ENCODE measurements around the gene DNM3. TPM values are rescaled to one million over a fixed set of nuclear protein-coding genes. Genes with fewer than 3 reads are reported as not detected.

DNM3 gene
- total RNA-seq, 2 experiments from 2014 or later: 0.93 to 1.2 TPM

DNA sequence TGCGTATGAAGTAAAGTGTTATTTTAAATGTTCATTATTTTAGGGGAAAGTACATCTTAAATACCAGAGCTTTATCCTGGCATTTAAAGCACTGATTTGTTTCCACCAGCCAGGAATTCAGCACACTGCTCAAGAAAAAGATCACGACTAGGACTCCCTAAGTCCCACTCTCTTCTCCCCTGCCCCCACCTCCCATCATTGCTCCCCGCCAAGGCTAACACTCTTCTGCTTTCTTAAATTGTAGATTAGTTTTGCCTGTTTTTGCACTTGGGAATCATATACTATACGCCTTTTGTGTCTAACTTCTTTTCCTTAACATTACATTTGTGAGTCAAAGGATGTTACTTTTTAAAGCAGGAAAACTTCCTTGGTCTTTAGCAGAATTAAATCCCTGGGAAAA is 541.7 kb downstream of the DNM3 start:
- Mint-ChIP-seq H3K9me3 (no peaks in the 10 kb centered on the region), H3K27me3 (no peaks in the 10 kb centered on the region), H3K27ac (no peak overlapping the region), H3K36me3 (no peaks in the 10 kb centered on the region), H3K4me1 (ENCODE audit: low read depth) (peaks cover 27% of the 10 kb centered on the region), H3K4me3 (no peak overlapping the region)
- intact Hi-C loops (cut with micrococcal nuclease): no loop called here
- POLR2A ChIA-PET: no interaction called here
- no peak for DNase-seq
- CTCF ChIA-PET: no interaction called here

DNA sequence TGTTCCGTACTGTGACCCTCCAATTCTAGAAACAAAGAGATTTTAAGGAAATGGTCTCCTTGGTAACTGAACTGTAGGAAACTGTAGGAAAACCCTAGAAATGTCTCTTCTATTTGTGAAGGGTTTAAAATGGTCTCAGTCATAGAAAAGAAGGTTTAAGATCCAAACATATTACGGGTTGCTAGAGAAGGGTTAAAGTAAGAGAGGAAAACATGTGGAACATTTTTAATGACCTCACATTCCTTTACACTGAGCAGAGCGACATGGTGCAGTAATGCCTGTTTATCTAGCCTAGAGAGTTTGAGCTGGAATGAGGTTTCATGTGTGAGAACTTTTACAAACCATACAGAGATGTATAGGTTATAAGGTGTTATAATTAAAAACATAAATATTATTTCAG is 542.2 kb downstream of the DNM3 start:
- Mint-ChIP-seq H3K36me3 (no peaks in the 10 kb centered on the region), H3K4me3 (no peak overlapping the region), H3K27me3 (no peaks in the 10 kb centered on the region), H3K27ac (no peak overlapping the region), H3K9me3 (no peaks in the 10 kb centered on the region), H3K4me1 (ENCODE audit: low read depth) (peaks cover 26% of the 10 kb centered on the region)
- ChIA-PET CTCF (no interaction called here), POLR2A (no interaction called here)
- intact Hi-C loops (cut with micrococcal nuclease): no loop called here
- DNase-seq: no peak

DNA sequence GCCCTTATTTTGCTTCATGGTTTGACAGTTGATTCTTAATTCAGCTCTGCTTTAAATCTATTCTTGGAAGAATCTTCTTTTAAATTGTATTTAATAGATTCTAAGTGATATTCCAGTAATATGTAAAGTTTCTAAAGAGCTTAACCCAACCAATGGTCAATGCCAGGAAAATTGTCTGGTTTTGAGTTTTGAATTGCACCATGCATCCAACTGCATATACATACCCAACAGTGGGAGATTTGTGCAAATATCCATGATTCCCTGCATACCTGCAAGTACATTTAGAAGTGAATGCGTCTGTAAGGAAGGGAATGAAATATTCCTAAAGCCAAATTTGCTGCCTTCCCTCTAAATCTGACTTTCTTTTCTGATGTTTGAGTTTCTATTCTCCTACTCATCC is 543.4 kb downstream of the DNM3 start:
- POLR2A ChIA-PET: no interaction called here
- DNase-seq: no peak
- H3K27me3 Mint-ChIP-seq: no peaks in the 10 kb centered on the region
- no peak overlapping the region for H3K27ac Mint-ChIP-seq
- H3K36me3 Mint-ChIP-seq: no peaks in the 10 kb centered on the region
- no peaks in the 10 kb centered on the region for H3K9me3 Mint-ChIP-seq
- H3K4me1 Mint-ChIP-seq (ENCODE audit: low read depth): peaks cover 22% of the 10 kb centered on the region
- CTCF ChIA-PET: no interaction called here
- intact Hi-C loops (cut with micrococcal nuclease): no loop called here
- H3K4me3 Mint-ChIP-seq: no peak overlapping the region

DNA sequence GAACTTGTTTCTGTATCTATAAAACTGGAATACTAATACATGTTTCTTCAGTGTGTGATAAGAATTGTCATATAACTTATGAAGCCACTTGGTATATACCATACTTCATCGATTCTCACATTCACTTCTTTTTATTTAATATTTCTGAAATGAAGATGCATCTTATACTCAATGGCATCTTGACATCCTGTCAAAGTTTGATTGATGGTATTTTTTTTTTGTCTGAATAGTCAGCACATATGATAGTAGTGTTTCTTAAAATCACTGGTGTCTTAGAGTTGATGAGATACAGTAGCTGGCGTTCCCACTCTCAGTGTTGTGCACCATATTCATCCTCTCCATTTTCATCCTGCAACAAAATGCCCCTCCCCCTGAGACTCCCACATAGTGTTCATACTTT is 544.7 kb downstream of the DNM3 start:
- ChIA-PET CTCF (no interaction called here), POLR2A (interaction anchor here (0.7 kb wide), 1 partner anchor 28 kb away, joined by 3 read pairs; no protein-coding TSS in a partner anchor)
- H3K36me3 Mint-ChIP-seq: no peaks in the 10 kb centered on the region
- H3K9me3 Mint-ChIP-seq: no peaks in the 10 kb centered on the region
- no peak overlapping the region for H3K4me3 Mint-ChIP-seq
- H3K27me3 Mint-ChIP-seq: no peaks in the 10 kb centered on the region
- intact Hi-C loops (cut with micrococcal nuclease): no loop called here
- DNase-seq: no peak
- no peak overlapping the region for H3K27ac Mint-ChIP-seq
- H3K4me1 Mint-ChIP-seq (ENCODE audit: low read depth): peaks cover 12% of the 10 kb centered on the region

DNA sequence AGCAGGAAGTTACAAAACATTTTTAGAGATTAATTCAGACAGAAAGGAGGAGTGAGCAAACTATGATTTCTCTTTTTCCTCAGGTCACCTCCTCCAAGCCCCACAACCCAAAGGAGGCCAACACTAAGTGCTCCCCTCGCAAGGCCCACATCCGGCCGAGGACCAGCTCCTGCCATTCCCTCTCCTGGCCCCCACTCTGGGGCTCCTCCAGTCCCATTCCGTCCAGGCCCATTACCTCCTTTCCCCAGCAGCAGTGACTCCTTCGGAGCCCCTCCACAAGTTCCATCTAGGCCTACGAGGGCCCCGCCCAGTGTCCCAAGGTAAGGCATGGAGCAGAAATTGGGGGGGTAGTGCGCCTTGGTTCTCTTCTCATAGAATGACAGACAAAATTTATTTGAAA is 547.2 kb downstream of the DNM3 start:
- ChIA-PET CTCF (no interaction called here), POLR2A (no interaction called here)
- H3K27ac Mint-ChIP-seq: no peak overlapping the region
- H3K4me3 Mint-ChIP-seq: no peak overlapping the region
- intact Hi-C loops (cut with micrococcal nuclease): no loop called here
- H3K27me3 Mint-ChIP-seq: no peaks in the 10 kb centered on the region
- no peaks in the 10 kb centered on the region for H3K9me3 Mint-ChIP-seq
- H3K36me3 Mint-ChIP-seq: no peaks in the 10 kb centered on the region
- H3K4me1 Mint-ChIP-seq (ENCODE audit: low read depth): peaks cover 17% of the 10 kb centered on the region
- no peak for DNase-seq

DNA sequence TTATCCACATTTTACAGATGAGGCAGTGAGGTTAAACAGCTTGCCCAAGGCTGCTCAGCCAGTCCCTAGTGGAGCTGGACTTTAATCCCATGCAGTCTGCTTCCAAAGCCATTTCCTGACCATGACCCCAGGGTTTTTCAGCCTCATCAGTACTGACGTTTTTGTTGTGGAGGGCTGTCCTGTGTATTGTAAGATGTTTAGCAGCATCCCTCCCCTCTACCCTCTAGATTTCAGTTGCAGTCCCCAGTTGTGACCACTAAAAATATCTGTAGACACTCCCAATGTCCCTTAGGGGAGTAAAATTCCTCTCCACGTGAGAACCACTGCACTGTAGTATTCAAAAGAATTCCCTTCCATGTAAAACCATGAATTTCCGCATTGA is 549.0 kb downstream of the DNM3 start:
- H3K9me3 Mint-ChIP-seq: no peaks in the 10 kb centered on the region
- no peak overlapping the region for H3K27ac Mint-ChIP-seq
- H3K27me3 Mint-ChIP-seq: no peaks in the 10 kb centered on the region
- POLR2A ChIA-PET: no interaction called here
- no peaks in the 10 kb centered on the region for H3K36me3 Mint-ChIP-seq
- H3K4me1 Mint-ChIP-seq (ENCODE audit: low read depth): peaks cover 34% of the 10 kb centered on the region
- DNase-seq: no peak
- H3K4me3 Mint-ChIP-seq: no peak overlapping the region
- CTCF ChIA-PET: interaction anchor here (0.6 kb wide), 2 partner anchors 30 to 40 kb away, joined by 3 read pairs; no protein-coding TSS in a partner anchor
- intact Hi-C loops (cut with micrococcal nuclease): loop anchor here (5.0 kb wide), 1 partner anchor 307 kb away; no protein-coding TSS in a partner anchor

DNA sequence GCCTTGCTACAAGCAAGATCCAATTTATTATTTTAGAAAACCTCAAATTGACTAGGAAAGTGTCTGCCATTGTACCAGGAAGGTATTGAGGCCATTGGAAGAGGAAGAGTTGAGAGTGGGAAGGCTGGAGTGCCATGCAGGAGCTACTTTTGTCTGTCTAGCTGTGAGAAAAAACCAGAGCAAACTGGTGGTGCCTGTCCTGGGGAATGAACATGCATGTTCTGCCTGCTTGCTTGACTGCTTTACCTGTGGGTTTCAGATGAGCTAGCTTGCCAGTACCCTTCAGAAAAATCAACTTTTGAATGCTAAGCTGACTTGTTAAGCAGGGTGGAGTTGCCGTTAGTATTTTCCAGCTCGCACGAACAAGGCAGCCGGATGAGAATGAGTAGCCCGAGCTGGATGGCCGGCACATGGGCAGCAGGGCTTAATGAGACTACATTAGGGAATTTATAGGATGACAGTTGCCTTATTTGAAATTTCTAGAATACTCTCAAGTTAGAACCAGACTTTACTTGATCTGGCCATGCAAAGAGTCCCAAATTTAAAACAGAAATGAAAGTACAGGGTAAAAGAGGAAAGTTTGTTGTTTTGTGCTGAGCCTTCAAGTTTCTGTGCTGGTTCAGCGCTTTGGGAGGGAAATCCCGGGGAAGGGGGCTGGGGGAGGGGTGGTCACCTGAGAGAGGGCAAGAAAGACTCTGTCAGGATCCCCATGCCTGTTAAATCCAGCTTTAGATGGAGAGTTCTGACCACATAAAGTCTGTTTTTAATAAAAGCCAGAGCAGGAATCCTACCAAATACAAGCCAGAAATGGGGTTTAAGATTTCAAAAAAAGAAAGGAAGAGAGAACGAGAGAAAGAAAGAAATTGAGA is 549.6 kb downstream of the DNM3 start:
- intact Hi-C loops (cut with micrococcal nuclease): loop anchor here (5.0 kb wide), 1 partner anchor 306 kb away; no protein-coding TSS in a partner anchor
- CTCF ChIA-PET: interaction anchor here (0.6 kb wide), 2 partner anchors 31 to 39 kb away, joined by 3 read pairs; no protein-coding TSS in a partner anchor
- H3K4me3 Mint-ChIP-seq: no peak overlapping the region

DNA sequence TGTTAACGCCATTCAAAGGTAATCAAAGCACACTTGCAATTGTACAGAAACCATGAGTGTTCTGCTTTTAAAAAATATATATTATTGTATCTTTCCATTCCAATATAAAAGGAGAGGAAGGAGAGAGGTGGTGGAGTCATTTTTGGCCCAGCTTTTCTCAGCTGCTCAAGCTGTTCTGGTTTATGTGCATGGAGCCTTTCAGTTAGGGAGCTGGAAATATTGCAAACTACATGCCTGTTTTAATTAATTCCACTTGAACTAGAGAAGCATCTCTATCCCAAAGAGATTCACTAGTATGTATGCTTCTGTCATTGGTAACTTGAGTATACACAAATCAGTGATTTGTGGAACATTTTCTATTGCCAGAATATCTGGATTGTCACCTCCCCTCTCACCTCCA is 550.7 kb downstream of the DNM3 start:
- Mint-ChIP-seq H3K9me3 (no peaks in the 10 kb centered on the region), H3K36me3 (no peaks in the 10 kb centered on the region), H3K4me3 (no peak overlapping the region), H3K4me1 (ENCODE audit: low read depth) (peaks cover 47% of the 10 kb centered on the region), H3K27me3 (no peaks in the 10 kb centered on the region), H3K27ac (no peak overlapping the region)
- no peak for DNase-seq
- CTCF ChIA-PET: interaction anchor here (0.6 kb wide), 2 partner anchors 14 to 28 kb away, joined by 3 read pairs; partner anchors contain the start of gene C1orf105
- intact Hi-C loops (cut with micrococcal nuclease): loop anchor here (5.0 kb wide), 1 partner anchor 305 kb away; no protein-coding TSS in a partner anchor
- POLR2A ChIA-PET: interaction anchor here (0.9 kb wide), 1 partner anchor 33 kb away, joined by 3 read pairs; no protein-coding TSS in a partner anchor

More for the DNA sequence above, 549.6 kb downstream of the DNM3 start:
- peaks cover 40% of the 10 kb centered on the region for H3K4me1 Mint-ChIP-seq (ENCODE audit: low read depth)
- no peaks in the 10 kb centered on the region for H3K36me3 Mint-ChIP-seq
- POLR2A ChIA-PET: no interaction called here
- H3K27ac Mint-ChIP-seq: no peak overlapping the region
- no peak for DNase-seq
- no peaks in the 10 kb centered on the region for H3K27me3 Mint-ChIP-seq
- H3K9me3 Mint-ChIP-seq: no peaks in the 10 kb centered on the region

DNA sequence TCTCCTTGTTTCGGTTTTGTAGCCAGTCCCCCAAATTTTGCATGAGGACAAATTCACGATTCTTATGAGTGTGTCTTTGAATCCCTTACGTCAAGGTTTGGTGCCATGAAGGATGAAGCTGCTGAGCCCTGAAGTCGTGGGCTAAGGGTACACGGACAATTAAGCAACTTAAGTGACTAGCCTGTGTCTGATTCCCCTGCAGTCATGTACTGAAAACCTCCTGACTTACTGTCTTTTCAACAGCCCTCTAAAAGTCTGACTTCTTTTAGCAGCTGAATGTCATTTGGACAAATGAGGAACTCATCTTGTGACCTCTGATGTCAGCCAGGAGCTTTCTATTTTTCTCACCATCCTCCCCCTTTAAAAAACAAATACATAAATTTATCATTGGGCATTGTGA is 552.1 kb downstream of the DNM3 start:
- Mint-ChIP-seq H3K4me1 (ENCODE audit: low read depth) (peaks cover 60% of the 10 kb centered on the region), H3K4me3 (no peak overlapping the region), H3K27ac (no peak overlapping the region), H3K27me3 (no peaks in the 10 kb centered on the region), H3K36me3 (no peaks in the 10 kb centered on the region), H3K9me3 (no peaks in the 10 kb centered on the region)
- intact Hi-C loops (cut with micrococcal nuclease): loop anchor here (5.0 kb wide), 1 partner anchor 304 kb away; no protein-coding TSS in a partner anchor
- DNase-seq: no peak
- CTCF ChIA-PET: interaction anchor here (1.3 to 1.7 kb wide), 2 partner anchors 50 to 213 kb away, joined by 4 to 6 read pairs; partner anchors contain the start of gene PIGC
- POLR2A ChIA-PET: interaction anchor here (2.3 kb wide), 1 partner anchor 35 kb away, joined by 21 read pairs; no protein-coding TSS in a partner anchor

DNA sequence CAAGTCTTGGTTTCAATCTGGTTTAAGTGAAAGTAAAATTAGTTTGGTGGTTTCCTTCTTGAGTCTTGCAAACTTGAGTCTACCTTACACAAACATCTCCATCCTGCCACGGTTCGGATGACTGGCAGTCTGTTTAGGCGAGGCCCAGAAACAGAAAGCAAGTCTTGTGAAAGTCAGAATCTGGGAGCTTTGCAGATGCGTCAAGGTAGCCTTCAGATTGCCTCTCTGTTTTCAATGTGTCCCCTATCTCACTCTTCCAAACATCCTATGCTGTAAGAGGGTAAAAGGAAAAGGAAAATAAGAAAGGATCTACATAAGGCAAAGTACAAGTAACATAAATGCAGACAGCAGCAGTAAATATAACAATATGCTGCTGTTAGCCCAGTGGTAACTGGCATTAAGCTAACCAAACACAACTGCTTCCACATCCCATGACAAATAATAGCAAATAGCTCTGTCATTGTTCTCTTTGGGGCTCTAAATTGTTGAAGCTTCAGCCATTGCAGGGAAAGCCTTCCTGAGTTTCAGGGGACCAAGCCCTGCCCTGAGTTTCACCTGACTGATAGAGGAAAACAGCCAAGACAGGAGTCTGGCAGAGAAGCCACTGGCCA is 552.9 kb downstream of the DNM3 start:
- peak overlapping the region; percentile 49 for H3K4me3 Mint-ChIP-seq
- no peaks in the 10 kb centered on the region for H3K27me3 Mint-ChIP-seq
- ChIA-PET CTCF (interaction anchor here (0.6 to 1.7 kb wide), 6 partner anchors 35 to 350 kb away, joined by 3 to 6 read pairs (median 4); partner anchors contain the start of gene PIGC), POLR2A (interaction anchor here (0.7 to 2.3 kb wide), 5 partner anchors 13 to 56 kb away, joined by 3 to 21 read pairs (median 4); no protein-coding TSS in a partner anchor)
- no peaks in the 10 kb centered on the region for H3K36me3 Mint-ChIP-seq
- intact Hi-C loops (cut with micrococcal nuclease): loop anchor here (1.0 to 5.0 kb wide), 7 partner anchors 13 to 613 kb away; partner anchors contain the start of gene METTL13
- H3K27ac Mint-ChIP-seq: peak overlapping the region; percentile 66
- DNase-seq: peak; percentile 84
- no peaks in the 10 kb centered on the region for H3K9me3 Mint-ChIP-seq
- peaks cover 69% of the 10 kb centered on the region for H3K4me1 Mint-ChIP-seq (ENCODE audit: low read depth)

DNA sequence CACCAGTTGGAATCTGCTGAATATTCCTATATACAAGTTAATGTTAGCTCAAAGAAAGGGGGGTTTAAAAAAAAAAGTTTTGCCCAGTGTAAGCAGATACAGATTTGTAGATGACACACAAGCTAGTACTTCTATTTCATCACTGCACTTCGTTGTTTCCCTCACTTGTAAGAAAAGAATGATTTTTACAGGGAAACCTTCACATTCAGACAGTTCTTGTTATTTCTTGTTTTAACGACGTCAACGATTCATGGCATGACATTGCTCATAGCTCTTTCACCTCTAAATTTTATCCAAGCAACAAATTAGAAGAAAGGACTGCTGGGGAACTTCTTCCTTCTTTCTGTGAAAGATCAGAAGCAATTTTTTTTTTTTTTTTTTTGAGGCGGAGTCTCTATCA is 553.5 kb downstream of the DNM3 start:
- POLR2A ChIA-PET: interaction anchor here (0.7 to 2.3 kb wide), 5 partner anchors 14 to 57 kb away, joined by 3 to 21 read pairs (median 4); no protein-coding TSS in a partner anchor
- Mint-ChIP-seq H3K27me3 (no peaks in the 10 kb centered on the region), H3K4me1 (ENCODE audit: low read depth) (peaks cover 74% of the 10 kb centered on the region), H3K9me3 (no peaks in the 10 kb centered on the region), H3K36me3 (no peaks in the 10 kb centered on the region), H3K27ac (peak overlapping the region; percentile 66), H3K4me3 (no peak overlapping the region)
- CTCF ChIA-PET: interaction anchor here (0.6 to 1.3 kb wide), 6 partner anchors 35 to 350 kb away, joined by 3 to 5 read pairs (median 4); no protein-coding TSS in a partner anchor
- intact Hi-C loops (cut with micrococcal nuclease): loop anchor here (1.0 to 5.0 kb wide), 7 partner anchors 14 to 614 kb away; partner anchors contain the start of gene METTL13
- no peak for DNase-seq

DNA sequence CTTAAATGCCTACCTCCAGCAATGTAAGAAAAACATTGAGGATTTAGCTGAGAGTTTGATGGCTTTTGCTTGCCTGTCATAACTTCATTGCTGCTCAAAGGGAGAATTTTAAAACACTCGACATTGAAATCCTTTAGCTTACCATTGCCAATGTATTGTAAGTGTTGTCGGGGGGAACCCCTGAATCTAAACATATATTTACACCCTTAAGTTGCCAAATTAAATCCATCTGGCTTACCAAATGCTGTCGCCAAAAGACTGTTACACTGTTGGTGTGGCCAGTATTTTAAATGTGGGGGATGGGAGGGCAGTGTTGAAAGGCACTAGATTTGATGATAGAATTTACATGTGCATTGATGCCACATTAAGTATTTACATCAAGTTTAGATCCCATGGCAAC is 554.3 kb downstream of the DNM3 start:
- DNase-seq: no peak
- Mint-ChIP-seq H3K4me1 (ENCODE audit: low read depth) (peaks cover 82% of the 10 kb centered on the region), H3K27me3 (no peaks in the 10 kb centered on the region), H3K36me3 (no peaks in the 10 kb centered on the region), H3K27ac (no peak overlapping the region), H3K4me3 (no peak overlapping the region), H3K9me3 (no peaks in the 10 kb centered on the region)
- intact Hi-C loops (cut with micrococcal nuclease): no loop called here
- CTCF ChIA-PET: interaction anchor here (0.7 to 1.0 kb wide), 2 partner anchors 10 to 42 kb away, joined by 3 read pairs; no protein-coding TSS in a partner anchor
- POLR2A ChIA-PET: no interaction called here

Measured in activated CD4-positive, alpha-beta memory T cell treated with anti-CD3 and anti-CD28 coated beads for 36 hours (primary cell).